Posterior cingulate gyrus (tissue), 11 donors: ENCODE results near the gene SCGN.

Experiments used
- DNase-seq, 10 donors: peaks; one replicate each; pipeline versions ENCODE4 v3.0.0 to v3.0.0-alpha.2; 2020 to 2021; ENCODE audit warnings: mixed read lengths in 3 of 10
- intact Hi-C: fragments of 100-400 bp; cut with DNase I; formaldehyde crosslinking; loops from one replicate; pipeline ENCODE4 v1.15.1; 2023

The SCGN gene

DNA sequence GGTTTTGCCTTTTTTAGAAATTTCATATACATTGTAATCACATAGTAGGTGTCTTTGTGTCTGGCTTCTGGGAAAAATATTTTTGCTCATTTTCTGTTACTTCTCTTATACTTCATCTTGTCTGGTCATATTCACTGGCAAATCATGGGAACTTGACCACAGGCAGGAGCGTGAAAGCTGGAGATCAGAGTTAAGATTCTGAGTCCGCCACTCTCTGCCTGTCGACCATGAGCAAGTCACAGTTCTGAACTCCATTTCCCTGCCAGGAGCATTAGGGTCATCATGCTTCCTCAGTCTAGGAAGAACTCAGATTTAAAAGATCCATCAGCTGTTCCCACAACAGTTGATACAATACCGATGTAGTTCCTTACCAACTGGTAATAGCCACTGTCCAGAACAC is 12.4 kb upstream of the SCGN start:
- intact Hi-C loops: no loop called here
- DNase-seq: no peak

DNA sequence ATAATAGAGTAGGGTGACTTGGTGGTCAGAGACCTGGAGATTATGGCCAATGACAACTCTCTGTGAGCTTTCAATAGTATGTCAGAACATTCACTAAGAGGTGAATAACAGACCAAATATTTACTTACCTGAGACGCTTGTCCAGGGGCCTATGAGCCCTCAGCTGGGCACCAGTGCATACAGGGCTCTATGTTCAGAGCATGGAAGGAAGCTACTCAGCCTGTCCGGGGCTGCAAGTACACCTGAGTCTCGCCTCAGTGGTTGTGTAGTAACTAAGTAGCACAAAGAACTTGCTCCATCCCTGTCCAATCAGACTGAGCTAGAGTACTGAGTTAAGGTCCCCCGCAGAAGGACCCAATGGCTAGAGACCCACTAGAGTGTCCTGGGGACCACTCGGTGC is 11.6 kb upstream of the SCGN start:
- intact Hi-C loops: no loop called here
- DNase-seq: no peak

DNA sequence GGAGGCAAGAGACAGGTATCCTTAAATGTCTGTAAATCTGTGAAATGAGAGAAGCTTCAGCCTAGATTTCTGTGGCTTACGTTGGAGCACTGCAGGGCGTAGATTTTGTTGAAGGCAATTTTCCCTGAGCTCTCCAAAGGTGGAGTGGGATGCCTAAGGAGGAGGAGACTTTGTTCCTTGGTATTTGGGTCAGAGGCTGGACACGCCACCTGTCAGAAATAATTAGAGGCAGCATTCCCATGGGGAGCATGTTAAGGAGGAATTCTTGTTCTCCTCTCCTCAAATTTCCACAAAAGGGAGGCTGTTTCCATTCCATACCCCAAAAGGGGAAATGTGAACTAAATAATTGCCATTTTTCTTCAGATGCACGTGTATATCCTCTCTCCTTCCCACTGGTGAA is 11.1 kb upstream of the SCGN start:
- intact Hi-C loops: no loop called here

DNA sequence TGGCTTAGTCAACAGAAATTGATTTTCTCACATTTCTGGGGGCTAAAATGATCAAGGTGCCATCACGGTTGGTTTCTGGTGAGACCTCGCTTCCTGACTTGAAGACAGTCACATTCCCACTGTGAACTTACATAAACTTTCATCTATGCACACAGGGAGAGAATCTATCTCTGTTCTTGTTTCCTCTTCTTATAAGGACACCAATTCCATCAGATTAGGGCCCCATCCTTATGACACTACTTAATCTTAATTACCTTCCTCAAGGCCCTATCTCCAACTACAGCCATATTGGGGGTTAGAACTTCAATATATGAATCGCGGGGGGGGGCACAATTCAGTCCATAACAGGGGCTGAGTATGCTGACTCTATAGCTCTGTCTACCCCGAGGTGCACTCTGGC is 10.6 kb upstream of the SCGN start:
- intact Hi-C loops: no loop called here
- no peak for DNase-seq

More for the DNA sequence above, 11.1 kb upstream of the SCGN start:
- no peak for DNase-seq

DNA sequence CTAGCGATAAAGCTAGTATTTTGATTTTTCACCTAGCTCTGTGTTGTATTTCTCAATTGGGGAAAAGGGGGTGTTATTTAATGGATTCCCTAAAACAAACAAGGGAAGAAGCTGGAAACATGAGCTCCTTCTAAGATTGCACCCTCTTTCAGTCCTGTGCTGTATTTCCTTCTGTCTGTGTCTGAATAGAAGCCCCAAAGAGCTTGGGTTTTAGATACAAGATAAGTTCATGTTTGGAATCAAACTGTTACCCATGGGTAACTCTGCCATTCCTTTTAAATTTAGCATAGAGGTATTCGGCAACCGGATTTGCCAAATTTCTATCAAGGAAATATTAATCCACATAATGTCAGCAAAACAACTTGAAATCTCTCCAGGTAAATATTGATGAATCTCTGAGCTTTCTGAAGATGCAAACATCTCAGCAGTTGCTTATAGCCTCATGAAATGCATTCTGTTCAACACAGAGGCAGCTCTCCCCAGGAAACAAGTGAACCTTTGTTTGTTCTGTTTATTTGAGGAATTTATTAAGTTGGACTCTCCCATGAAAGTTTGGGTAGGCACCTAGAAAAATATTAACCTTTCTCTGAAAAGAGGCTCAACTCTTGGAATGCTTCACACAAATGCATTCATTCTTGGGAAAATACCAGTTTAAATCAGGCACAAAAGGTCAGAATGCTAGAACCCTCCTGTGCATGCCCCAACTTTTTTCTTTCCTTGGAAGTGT is 9.9 kb upstream of the SCGN start:
- intact Hi-C loops: no loop called here
- DNase-seq: no peak

DNA sequence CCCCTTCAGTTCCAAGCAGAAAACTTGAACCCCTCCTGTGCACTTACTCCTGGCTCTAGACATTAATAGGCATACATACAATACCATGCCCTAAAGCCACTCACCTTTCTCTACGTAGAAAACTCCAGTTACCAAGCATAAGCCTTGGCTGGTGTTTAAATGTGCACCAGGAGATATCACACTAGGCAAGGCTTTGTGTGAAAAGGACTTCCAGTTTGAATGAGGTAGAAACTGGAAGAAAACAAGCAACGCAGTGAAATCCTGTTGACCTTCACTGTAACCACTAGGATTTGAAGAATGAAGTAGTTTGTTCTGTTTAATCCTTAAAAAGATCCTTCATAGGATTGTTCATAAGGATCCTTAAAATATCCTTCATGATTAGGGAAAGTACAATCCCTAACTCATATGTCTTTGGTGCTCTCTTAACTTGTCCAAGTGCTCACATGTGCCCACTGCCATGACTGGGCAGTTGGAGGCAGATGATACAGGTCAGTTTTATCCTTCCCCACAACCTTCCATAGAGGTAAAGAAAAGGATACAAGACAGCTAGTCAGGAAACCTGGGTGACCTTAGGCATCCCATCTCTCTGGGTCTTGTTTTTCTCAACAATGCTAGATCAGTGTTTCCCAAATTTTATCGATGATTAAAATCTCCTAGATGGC is 9.2 kb upstream of the SCGN start:
- intact Hi-C loops: no loop called here
- no peak for DNase-seq

DNA sequence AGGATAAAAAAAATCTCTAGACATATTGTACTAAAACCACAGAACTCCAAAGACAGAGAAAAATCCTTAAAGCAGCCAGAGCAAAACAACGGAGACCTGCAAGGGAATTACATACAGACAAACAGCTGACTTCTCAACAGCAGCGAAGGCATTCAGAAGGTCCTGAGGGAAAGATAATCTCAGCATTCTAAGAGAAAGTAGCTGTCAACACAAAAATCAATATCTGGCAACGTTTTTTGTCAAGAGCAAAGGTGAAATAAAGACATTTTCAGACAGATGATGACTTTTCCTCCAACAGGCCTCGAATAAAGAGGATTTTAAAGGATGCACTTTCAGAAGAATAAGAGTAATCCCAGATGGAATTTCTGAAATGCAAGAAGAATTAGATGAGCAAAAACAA is 6.1 kb upstream of the SCGN start:
- intact Hi-C loops: no loop called here
- DNase-seq: no peak

DNA sequence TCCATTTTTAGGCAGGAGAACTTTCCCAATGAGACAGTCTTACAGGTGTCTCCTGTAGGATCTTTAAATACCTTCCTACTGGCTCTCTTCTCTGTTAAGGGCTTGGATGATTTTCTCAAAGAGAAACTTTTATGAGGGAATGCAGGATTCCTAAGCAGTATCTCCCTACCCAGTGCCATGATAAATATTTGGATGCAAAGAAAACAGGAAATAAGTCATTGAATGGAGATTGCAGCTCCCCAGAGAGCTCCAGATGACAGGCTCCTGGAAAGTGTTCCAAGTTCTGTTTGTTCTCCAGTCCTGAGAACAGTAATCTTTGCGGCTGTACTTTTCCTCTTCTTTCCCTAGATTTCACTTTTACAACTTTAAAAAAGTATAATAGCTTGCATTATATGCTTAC is 2.4 kb upstream of the SCGN start:
- DNase-seq: no peak
- intact Hi-C loops: no loop called here

DNA sequence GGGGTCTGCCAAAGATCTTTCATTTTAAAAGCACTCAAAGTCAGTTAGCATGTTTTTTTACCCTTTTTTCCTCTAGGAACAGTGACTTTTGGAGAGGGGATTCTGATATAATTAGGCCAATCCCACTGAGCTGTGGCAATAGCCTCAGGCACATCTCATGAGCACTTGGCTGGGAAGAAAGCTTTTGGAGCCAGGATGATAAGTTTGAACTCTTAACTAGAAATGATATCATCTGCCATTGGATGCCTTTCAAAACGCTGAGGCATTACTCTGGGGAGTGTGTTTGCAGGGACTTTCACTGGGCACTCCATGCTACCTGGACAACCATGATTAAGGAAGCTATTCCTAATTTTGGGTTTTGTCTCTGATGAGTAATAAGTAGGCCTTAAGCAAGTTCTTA is 3.7 kb downstream of the SCGN start:
- no peak for DNase-seq
- intact Hi-C loops: no loop called here

DNA sequence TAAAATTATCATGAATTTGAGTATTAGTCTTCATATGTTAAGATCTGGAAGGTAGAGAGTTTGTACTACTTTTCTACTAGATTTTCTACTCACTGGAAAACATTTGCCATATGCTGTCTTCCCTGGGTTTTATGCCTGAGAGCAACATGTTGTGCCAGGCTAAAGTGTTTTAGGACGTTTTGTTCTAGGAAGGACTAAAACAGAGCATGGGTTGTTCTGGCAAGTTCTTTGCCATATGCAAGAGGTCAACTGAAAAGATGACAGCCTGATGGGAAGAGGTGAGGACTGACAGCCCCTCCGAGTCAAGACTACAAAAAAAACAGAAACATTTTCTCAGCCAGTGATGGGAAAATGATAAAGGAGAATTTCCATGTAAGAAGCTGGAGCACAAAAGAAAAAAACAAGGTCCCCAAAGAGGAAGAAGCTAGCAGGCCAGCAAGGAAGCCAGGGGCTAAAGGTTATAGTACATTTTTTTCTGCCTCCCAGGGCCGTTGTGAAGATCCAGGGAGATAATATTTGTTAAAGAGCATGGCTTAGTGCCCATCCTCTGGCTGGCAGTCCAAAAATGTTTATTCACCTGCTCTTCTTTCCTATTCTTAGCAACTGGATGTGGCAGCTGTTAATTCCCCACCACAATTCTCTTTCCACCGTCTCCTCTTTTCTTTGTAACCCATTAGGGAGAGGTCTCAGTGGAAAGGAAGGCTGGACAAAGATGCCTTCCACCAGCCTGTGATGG is 7.8 kb downstream of the SCGN start:
- intact Hi-C loops: no loop called here
- DNase-seq: no peak

DNA sequence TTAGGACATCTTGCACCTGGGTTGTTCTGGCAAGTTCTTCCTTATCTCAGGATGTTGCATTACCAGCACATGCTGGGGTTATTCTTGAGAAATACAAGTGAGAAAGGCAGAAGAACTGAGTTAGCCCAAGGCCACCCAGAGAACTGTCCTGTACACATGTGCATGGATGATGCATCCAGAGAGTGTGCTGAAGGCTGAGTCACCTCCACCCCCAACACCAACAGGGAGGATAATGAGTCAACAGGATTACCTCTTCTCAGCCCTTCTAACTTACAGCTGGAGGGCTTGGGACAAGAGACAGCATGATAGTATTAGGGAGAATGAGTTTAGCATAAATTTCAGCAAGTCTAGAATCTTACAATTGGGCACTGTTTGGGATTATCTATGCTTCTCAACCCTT is 8.5 kb downstream of the SCGN start:
- DNase-seq: peak in 1 of 10 donors; percentile 6
- intact Hi-C loops: no loop called here

DNA sequence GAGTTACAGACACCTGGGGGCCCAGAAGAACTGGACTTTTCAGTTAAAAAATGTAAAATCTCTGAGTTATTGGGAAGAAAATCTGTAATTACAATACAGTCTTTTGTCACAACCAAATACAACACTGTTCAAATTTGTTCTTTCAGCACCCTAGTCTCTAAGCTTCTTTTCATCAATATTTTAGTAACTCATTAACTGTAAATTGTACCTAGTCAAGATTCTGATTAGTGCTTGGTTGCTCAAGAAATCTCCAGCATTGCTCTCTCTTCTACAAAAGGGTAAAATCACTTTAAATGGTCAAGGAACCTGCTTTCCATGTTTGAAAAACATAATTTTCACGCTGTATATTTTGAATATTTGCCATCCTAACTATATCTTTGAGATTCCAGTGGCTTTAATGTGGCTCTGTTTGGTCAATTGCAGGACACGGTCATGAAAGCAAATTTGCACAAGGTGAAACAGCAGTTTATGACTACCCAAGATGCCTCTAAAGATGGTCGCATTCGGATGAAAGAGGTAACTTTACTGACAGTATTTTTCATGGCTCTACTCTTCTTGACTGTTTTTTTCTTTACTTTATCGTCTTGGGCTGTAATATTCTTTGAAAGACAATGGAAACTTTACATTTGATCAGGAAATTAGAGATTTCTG is 9.2 kb downstream of the SCGN start:
- intact Hi-C loops: no loop called here
- no peak for DNase-seq

DNA sequence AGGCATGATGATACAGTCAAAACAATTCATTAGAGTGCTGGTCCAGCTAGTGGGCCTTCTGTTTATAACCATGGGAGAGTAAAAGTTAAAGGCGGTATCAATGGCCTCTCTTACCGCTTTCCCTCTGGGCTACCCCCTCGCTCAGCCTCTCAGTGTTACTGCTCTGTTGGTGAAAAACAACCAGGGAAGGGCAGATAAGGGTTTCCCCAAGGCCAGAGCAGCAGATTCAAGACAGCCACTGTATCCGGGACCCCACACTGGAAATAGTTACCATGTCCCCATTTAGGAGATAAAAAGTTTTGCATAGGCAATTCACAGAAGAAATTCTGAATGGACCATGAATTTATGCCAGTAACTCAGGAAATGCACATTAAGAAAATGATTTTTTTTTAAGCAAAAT is 13.4 kb downstream of the SCGN start:
- no peak for DNase-seq
- intact Hi-C loops: no loop called here

DNA sequence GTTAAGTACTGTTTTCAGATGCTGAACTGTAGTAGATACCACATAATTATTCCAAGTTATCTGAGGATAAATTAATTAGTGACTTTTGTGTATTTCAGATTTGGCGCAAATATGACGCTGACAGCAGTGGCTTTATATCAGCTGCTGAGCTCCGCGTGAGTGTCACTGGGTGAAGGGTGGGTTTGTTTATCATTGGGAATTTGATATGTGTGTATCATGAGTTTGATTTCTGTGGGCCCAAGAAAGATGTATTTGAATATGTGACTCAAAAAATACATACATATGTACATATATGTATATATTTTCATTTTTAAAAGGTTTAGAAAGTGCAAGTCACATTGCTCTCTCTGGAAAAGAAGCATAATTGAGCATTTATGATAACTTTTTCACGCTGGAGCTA is 17.4 kb downstream of the SCGN start:
- intact Hi-C loops: no loop called here
- peak in 1 of 10 donors; percentile 61 for DNase-seq

DNA sequence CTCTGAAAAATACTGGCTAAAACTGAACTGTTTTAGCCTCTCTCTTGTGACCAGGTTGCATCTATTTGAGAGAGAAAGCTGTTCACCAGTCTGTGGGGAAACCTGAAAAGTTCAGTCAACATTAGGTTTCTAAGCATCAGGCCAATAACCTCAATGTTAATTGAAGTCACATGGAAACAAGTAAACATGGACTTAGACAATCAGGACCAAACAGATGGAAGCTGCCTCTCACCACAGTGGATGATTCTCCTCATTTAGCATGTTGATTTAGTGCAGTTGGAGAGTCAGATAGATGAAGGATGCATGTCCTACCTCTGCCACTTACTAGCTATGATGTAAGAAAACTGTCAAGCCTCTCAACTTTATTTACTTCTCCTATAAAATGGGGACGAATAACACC is 18.2 kb downstream of the SCGN start:
- intact Hi-C loops: no loop called here
- no peak for DNase-seq

DNA sequence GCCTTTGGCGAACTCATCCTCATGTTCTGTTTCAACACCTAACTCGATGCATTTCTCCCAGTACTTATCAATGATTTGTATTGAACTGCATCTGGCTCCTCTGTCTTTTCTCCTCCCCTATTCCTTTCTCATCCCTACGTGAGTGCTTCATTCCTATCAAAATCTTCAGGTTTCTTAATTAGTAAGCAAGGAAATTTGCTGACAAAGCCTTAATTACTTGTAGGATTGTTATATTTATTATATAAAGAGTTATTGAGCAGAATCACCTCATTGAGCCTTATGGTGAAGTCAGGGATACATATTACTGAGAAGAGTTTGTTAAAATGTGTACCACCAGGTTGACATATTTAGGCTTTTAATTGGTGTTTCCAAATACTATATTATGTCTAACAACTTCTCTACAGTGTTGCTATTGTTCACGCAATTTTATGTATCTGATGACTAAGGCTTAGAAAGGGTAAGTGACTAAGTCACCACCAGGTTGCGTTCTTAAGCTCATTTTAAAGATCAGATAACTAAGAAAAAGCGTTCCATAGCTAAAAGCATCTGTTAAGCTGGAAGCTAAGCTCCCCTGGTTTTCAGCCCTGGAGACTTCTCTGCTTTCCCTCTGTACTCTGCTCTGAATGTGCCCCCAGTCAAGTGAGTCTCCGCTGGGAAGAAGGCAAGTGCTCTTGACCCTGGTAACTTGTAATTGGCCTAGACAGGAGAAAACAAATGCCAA is 18.9 kb downstream of the SCGN start:
- DNase-seq: no peak
- intact Hi-C loops: no loop called here

DNA sequence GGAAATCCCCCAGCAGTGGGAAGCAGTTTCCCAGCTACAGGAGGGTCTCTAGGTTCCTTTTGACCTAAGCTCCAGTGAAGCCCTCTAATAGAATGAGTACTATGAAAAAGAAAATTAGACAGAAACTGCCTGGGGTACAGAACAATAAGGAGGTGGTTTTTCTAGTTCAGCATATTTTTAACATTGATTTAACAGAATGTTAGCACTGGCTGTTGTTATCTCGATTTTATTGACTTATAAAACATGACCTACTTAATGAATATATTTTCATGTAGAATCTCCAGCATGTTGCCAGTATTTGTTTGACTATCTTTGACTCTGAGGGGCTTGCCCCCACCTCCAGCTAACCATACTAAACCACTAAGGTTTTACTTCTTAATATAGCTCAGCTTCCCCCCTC is 19.6 kb downstream of the SCGN start:
- intact Hi-C loops: no loop called here
- no peak for DNase-seq

DNA sequence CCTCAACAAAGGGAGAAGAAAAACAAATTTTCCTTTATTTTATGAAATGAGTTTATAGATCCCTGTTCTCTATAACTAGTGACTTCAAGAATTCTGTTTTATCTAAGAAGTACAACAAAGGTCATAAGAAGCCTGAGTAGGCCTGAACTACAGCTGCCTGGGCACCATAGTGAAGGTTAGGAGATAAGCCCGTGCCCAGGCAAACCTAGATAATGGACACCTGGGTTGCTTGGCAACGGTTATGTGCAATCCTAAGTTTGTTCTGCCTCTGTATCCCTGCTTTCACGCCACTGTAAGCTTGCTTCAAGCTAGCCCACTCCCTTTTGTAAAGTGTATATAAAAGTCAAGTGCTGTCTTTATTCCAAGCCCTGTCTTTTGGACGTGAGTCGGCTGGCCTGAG is 23.2 kb downstream of the SCGN start:
- no peak for DNase-seq
- intact Hi-C loops: no loop called here

DNA sequence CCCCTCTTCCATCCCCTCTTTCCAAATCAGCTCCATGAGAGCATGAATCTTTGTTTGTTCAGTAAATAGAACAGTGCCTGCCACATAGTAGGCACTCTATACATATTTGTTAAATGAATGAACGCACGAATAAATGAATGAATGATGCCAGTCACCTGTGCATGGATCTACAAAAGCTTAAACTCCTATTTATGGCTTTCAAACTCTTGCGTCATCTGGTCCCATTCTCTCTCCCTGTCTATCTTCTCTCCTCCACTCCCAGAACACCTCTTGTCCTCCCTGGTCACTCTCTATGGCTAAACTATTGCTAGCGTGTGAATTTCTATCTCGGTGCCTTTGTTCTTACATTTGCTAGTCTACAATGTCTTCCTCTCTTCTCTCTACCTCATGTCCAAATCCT is 24.8 kb downstream of the SCGN start:
- DNase-seq: no peak
- intact Hi-C loops: no loop called here

DNA sequence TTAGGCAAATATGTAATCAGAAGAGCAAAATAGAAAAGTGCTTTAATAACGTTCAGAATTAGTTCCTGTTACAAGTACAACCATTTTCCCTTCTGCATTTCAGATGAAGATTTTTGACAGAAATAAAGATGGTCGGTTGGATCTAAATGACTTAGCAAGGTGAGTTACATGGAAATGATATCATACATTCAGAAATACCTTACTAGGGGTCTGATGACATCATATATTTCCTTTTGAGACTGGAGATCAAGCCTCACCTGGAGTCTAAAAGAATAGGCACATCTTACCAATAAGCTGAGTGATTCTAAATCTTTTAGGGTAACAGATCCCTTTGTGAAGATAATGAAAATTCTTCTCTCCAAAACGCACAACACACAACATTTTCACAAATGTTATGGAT is 29.8 kb downstream of the SCGN start:
- intact Hi-C loops: no loop called here
- no peak for DNase-seq

DNA sequence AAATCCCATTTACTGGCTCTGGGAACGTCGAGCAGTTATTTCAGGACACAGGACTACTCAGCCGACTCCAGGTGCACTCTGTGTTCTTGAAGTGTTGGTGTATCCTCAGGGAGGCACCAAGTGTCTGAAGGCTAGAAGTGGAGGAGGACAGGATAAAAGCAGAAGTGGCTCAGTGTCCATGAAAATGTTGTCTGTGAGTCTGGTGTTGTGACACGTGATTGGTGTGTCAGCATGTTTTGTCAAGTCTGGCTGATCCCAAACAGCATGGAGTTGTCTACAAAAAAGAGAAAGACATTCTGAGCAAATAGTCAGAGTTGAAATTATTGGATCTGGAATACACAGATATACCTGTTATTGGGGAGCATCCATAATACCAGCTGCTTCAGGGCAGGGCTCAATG is 30.3 kb downstream of the SCGN start:
- DNase-seq: no peak
- intact Hi-C loops: no loop called here
